ENCODE measurements around the gene POLR1G. TPM values are rescaled to one million over a fixed set of nuclear protein-coding genes. Genes with fewer than 3 reads are reported as not detected.

POLR1G gene, protein sequence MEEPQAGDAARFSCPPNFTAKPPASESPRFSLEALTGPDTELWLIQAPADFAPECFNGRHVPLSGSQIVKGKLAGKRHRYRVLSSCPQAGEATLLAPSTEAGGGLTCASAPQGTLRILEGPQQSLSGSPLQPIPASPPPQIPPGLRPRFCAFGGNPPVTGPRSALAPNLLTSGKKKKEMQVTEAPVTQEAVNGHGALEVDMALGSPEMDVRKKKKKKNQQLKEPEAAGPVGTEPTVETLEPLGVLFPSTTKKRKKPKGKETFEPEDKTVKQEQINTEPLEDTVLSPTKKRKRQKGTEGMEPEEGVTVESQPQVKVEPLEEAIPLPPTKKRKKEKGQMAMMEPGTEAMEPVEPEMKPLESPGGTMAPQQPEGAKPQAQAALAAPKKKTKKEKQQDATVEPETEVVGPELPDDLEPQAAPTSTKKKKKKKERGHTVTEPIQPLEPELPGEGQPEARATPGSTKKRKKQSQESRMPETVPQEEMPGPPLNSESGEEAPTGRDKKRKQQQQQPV
- total RNA-seq = 1 to 10 TPM; 2.2 to 9.9 TPM

DNA sequence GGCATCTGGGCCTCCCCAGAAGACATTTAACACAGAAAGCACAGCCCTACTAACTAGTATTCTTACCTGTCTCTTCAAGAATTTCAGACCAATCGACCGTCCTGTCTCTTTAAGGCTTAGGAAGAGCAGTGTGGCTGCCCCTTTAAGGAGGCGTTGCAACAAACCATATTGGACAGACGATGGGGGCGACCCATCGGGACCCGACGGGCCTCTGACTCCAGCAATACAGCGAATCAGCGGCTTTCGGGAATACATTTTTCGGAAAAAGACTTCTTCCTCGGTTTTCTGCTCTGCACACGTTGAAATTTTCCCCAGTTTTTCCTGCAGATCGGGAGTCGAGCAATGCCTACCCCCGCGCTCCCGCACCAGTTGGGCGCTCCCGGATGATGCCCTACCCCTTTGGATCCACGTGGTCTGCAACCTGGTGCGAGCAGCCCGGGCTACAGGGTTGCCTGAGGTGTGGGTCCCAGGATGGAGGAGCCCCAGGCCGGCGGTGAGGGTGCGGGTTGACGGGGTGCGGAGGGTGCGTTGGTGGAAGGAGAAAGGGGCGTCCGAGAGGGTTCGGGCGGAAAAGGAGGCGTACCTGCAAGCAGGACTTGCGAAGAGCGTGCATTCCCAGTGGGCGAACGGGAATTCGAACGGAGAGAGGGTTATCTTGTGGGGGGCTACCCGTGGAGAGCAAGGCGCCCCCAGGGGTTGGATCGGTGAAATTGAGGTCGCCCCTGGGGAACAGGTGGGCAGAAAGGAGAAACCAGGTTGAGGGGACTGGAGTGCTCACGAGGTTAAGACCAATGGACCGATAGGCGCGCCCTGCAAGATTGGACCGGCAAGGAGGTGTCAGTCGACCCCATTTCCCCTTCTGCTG lies at the start of gene POLR1G:
Gene POLR1G (plus strand): TSS at position 419 of the 865 bp plus-strand sequence. CDS start 53 bp downstream, at position 472.
- Histone ChIP-seq H3K4me3 (peak within 1 kb of the TSS; percentile 88), H3K4me1 (ENCODE audit: control insufficient read depth in 1 of 2, low read depth in 2 of 2) (peaks cover 12 to 42% of the 10 kb centered on the region in 2 donors), H3K27me3 (replicated peaks; ENCODE audit: insufficient read depth) (no peaks in the 10 kb centered on the region), H3K27ac (peak within 1 kb of the TSS; percentile 97), H3K36me3 (no peaks in the 10 kb centered on the region), H3K9me3 (no peaks in the 10 kb centered on the region)
- ATAC-seq (ENCODE audit: insufficient number of reproducible peaks, low FRiP score, low read depth) = peak; percentile 54
- TF ChIP-seq, protein P1, sequence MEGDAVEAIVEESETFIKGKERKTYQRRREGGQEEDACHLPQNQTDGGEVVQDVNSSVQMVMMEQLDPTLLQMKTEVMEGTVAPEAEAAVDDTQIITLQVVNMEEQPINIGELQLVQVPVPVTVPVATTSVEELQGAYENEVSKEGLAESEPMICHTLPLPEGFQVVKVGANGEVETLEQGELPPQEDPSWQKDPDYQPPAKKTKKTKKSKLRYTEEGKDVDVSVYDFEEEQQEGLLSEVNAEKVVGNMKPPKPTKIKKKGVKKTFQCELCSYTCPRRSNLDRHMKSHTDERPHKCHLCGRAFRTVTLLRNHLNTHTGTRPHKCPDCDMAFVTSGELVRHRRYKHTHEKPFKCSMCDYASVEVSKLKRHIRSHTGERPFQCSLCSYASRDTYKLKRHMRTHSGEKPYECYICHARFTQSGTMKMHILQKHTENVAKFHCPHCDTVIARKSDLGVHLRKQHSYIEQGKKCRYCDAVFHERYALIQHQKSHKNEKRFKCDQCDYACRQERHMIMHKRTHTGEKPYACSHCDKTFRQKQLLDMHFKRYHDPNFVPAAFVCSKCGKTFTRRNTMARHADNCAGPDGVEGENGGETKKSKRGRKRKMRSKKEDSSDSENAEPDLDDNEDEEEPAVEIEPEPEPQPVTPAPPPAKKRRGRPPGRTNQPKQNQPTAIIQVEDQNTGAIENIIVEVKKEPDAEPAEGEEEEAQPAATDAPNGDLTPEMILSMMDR (IDR thresholded peaks at IDR 0.05) = no peak
- no peak for DNase-seq (ENCODE audit: low spot score)

DNA sequence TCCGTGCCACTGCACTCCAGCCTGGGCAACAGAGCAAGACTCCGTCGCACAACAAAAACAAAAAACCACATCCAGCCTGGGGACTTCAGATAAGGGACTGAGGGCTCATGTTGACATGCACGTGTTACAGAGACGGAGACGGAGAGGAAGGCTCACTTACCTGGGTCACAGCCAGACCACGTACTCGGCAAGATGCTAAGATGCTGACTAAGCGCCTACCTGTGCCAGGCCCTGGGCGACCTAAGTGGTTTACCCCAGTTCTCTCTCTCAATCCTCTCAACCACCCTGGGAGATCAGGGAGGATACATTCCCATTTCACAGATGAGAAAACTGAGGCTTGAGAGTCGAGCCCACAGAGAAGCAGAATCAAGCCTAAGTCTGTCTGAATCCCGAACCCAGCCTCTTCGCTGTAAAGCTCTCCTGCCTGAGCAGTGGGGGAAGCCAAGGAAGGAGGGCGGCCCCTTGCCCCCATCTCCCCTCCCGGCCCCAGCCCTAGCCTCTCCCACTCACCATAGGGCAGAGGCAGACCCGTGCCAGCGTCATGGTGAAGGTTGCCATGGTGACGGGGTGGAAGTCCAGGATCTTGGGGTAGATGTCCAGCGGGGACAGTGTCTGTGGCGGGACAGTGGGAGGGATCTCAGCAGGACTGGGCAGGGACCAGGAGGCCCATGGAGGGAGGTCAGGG lies 49.5 kb upstream of the POLR1G start:
- Histone ChIP-seq H3K27ac (no peak overlapping the region), H3K4me3 (no peak overlapping the region), H3K9me3 (no peaks in the 10 kb centered on the region), H3K36me3 (peaks cover 16% of the 10 kb centered on the region), H3K27me3 (replicated peaks; ENCODE audit: insufficient read depth) (no peaks in the 10 kb centered on the region), H3K4me1 (ENCODE audit: control insufficient read depth in 1 of 2, low read depth in 2 of 2) (no peaks in the 10 kb centered on the region)
- DNase-seq (ENCODE audit: low spot score) (no peak), ATAC-seq (ENCODE audit: insufficient number of reproducible peaks, low FRiP score, low read depth) (no peak)
- TF ChIP-seq, protein P1 (IDR thresholded peaks at IDR 0.05) = no peak

DNA sequence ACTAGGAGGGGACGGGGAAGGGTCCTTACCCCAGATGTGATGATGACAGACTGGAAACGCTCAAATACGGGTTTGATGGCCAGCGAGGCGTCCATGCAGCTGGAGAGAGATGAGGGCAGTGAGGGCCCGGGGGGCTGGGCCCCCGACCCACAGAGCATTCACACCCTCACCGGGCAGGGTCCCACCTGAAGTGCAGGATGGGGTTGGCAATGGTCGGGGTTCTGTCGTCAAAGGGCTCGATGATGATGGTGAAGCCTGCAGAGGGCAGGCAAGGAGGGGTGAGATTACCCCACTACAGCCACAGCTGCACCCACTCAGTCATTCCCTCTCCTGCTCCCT lies 49.0 kb upstream of the POLR1G start:
- ATAC-seq (ENCODE audit: insufficient number of reproducible peaks, low FRiP score, low read depth) = no peak
- peaks cover 14% of the 10 kb centered on the region for H3K36me3 ChIP-seq

DNA sequence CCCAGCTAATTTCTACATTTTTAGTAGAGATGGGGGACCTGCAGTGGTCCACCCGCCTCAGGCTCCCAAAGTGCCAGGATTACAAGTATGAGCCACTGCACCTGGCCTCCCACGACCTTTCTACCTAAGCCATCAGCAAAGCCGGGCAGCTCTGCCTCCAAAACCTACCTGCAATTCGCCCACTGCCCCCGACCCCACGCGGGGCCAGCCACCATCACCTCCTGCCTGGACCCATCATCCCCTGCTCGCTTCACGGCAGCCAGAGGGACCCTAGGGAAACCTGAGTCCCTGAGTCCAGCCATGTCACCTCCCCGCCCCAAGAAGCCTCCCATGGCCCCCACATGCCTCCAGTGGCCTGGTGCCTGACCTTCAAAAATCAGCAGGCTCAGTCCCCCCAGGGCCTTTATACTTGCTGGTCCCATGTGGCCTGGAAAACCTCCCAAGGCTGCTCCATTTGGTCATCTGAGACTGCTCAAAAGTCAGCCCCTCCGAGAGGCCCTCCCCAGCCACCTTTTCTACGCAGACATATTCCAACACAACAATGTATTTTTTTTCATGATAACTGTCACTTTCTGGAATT lies 48.1 kb upstream of the POLR1G start:
- Histone ChIP-seq H3K36me3 (peaks cover 11% of the 10 kb centered on the region), H3K27me3 (replicated peaks; ENCODE audit: insufficient read depth) (no peaks in the 10 kb centered on the region), H3K9me3 (no peaks in the 10 kb centered on the region), H3K4me1 (ENCODE audit: control insufficient read depth in 1 of 2, low read depth in 2 of 2) (no peaks in the 10 kb centered on the region), H3K27ac (no peak overlapping the region), H3K4me3 (no peak overlapping the region)
- DNase-seq (ENCODE audit: low spot score) (no peak), ATAC-seq (ENCODE audit: insufficient number of reproducible peaks, low FRiP score, low read depth) (no peak)
- TF ChIP-seq, protein P1 (IDR thresholded peaks at IDR 0.05) = no peak

More for the DNA sequence above, 49.0 kb upstream of the POLR1G start:
- H3K27me3 ChIP-seq (replicated peaks; ENCODE audit: insufficient read depth) = no peaks in the 10 kb centered on the region
- TF ChIP-seq, protein P1 (IDR thresholded peaks at IDR 0.05) = no peak
- no peaks in the 10 kb centered on the region for H3K9me3 ChIP-seq
- H3K4me1 ChIP-seq (ENCODE audit: control insufficient read depth in 1 of 2, low read depth in 2 of 2) = no peaks in the 10 kb centered on the region
- DNase-seq (ENCODE audit: low spot score) = no peak
- no peak overlapping the region for H3K4me3 ChIP-seq
- H3K27ac ChIP-seq = no peak overlapping the region

Measured in thoracic aorta (tissue), 2 donors.